Activated CD8-positive, alpha-beta memory T cell treated with anti-CD3 and anti-CD28 coated beads, Interleukin-2, amount 50 U/mL, for 24 hours (primary cell): ENCODE results near the gene APOL3.
"Not testable (repeated sequence)": the region's sequence is repeated elsewhere in the genome, so short reads cannot be mapped to it uniquely, and the experiment has no call there.

ENCODE experiments used
- DNase-seq: peaks from one replicate; pipeline ENCODE4 v3.0.0-alpha.2; 2020; ENCODE audit errors: extremely low read depth

Gene APOL3, protein sequence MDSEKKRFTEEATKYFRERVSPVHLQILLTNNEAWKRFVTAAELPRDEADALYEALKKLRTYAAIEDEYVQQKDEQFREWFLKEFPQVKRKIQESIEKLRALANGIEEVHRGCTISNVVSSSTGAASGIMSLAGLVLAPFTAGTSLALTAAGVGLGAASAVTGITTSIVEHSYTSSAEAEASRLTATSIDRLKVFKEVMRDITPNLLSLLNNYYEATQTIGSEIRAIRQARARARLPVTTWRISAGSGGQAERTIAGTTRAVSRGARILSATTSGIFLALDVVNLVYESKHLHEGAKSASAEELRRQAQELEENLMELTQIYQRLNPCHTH

DNA sequence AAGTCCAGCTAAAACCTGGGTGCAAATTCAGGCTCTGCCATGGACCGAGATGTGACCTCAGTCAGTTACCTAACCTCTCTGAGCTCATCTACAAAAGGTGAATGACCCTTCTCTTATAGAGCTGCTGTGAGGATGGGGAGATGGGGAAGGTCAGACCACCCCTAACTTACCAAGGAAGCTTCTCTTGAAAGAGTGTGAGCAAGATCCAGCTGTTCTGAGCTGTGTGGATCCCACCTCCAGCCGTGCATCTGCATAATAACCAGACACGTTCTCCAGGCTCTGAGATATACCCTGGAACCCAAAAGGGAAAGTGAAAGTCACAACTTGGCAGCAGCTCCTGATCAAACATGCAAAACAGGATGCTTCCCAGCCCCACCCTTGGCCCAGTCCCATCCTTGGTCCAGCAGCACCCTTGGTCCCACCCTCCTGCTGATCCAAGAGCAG is at the start of gene APOL3:
Gene APOL3 (minus strand): TSS at position 257 of the 444 bp plus-strand sequence. CDS start 11,700 bp downstream, outside the sequence.
- DNase-seq, result no peak

DNA sequence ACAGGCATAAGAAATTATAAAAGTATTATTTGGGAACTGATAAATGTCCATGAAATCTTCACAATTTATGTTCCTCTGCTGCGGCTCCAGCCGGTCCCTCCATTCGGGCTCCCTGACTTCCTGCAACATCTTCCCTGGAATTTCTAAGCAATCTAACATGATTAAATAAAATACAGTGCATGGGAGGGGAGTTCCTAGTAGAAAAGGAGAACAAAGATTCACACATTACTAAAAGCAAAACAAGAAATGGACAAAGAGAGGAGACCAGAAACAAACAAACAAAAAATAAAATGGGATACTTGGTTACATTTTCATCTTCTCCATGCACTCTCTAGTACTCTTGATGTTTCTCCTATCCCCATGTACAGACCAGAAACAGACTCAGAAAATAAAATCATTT is 49.7 kb upstream of the APOL3 start:
- DNase-seq, result no peak

DNA sequence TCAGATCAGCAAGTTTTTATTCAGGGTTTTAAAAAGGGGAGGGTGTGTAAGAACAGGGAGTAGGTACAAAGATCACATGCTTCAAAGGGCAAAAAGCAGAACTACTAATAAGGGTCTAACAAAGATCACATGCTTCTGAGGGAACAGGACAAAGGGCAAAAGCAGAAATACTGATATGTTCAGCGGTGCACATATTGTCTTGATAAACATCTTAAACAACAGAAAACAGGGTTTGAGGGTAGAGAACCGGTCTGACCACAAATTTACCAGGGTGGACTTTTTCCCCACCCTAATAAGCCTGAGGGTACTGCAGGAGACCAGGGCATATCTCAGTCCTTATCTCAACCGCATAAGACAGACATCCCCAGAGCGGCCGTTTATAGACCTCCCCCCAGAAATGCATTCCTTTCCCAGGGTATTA is 48.9 kb upstream of the APOL3 start:
- not testable (repeated sequence) for DNase-seq

DNA sequence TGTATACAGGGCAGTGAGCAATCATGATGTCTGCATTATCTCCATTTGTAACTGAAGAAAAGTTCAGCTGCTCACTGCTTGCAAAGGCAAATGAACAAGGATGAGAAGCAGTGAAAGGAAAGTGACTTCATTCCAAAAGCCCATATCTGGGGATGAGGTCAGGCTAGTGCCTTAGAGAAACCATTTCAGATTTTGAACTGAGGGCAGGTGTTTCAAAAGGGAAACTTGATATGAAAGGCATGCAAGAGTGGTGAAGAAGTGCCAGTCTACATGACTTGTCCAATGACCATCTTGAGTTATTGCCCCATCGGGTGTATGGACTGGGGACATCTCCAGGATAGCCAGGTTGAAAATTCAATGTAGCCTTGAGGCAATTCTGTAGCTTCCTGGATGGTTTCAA is 48.4 kb upstream of the APOL3 start:
- DNase-seq, result no peak

DNA sequence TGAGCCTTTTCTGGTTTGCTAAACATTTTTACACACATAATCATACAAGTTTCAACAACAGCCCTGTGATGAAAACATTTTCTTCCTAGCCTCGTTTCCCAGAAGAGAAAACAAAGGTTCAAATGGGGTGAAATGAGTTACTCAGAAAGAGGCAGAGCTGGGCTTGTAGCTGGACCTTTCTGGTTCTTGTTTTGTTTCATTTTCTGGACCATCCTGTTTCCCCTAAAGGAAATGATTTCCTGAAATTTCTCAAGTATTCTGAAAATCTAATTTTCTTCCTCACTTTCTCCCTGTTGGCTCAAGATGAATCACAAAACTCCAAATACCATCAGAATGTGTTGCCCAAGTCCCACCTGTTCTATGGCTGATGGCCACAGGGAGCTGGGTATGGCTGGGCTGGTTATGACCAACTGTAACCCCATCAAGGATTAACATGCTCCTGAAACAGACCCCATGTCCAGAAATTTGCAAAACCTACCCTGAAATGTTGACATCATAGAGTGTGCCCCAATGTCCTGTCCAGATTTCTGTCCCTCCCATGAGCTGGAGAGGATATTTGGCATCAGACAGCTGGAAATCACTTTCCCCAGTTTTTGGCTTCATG is 47.7 kb upstream of the APOL3 start:
- DNase-seq, result no peak

DNA sequence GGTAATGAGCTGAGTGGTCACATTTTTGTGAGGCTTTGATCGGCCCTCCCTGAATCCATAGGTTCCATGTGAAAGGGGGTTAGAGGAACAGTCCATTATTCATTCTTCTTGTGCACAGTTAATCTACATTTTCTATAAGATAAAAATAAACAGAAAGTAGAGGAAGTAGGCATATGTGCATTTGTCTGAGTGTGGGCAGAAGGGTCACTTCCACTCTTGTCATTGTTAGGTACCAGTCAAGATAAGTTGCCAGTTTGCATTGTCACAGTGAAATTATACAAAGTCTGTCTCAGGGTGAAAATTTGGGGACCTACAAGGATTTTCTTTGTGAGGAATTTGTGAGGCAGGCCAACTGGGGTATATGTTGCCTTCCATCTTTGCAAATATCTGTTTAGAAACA is 45.7 kb upstream of the APOL3 start:
- no peak for DNase-seq

DNA sequence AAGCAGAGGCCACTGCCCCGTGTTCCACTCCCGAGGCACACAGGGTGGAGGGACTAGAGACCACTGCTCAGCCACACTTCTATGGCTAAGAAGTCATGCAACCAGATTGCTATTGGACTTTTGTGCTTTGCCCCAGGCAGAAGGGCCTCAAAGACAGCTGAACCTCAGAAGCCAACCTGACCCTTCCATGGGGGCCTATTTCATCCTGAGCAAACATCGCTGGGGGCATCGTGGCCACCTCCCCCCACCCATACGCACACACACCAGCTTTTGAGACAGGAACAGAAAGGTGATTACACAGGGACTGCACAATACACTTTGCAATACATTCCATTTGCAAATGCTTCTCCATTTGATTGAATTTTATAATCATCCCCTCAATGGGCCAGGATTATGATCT is 45.0 kb upstream of the APOL3 start:
- not testable (repeated sequence) for DNase-seq

DNA sequence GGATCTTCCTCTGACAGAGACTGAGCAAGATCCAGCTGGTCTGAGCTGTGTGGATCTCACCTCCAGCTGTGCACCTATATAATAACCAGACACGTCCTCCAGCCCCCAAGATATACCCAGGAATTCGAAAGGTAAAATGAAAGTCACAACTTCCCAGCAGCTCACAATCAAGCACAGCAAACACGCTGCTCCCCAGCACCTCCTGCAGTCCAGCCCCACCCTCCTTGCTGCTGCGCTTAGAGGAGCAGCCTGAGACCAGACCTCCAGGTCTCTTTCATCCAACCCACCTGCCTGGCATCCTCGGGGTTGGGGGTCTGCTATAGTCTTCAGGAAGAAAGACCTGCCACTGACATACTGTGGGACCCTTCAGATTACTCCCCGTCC is 44.1 kb upstream of the APOL3 start:
- no peak for DNase-seq

DNA sequence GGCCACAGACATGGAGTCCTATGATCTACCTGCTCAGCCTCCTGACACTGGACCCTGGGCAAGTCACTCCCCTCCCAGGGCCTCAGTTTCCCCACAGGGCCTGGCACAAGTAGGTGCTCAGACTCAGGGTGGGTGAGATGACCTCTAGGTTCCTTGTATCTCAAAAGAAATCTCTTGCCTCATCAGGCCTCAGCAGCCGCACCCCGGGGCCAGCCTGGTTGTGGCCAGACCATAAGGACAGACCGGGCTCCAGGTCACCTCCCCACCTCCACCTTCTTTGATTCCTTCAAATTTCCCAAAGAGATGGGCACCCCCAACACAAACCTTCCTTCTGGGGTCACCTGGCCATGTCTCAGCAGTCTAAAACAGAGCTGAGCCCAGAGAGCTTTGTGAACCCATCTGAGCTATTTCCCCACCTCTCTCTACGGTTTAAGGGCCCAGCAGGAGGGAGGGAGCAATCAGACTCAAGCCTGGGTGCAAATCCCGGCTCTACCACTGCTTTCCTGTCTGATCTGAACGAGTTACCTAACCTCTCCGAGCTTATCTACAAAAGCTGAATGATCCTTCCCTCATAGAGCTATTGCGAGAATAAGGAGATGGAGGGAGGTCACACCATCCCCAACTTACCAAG is 43.6 kb upstream of the APOL3 start:
- no peak for DNase-seq

DNA sequence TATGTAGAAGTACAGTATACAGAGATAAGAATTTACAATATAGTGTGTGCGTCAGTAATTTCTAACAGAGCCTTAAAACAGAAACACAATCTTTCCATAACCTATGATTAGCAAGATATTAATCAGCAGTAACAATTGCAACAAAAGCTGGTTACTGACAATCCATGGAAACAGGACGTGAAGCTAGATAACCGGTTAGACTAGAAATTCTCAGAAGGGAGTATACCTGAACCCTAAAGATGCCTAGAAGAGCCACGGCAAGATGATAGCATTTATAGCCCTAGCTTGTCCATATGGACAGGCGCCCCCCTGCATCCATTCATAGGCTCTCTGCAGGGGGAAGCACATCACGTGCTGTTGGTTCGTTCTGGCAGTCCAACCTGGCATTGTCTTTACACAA is 42.9 kb upstream of the APOL3 start:
- not testable (repeated sequence) for DNase-seq

DNA sequence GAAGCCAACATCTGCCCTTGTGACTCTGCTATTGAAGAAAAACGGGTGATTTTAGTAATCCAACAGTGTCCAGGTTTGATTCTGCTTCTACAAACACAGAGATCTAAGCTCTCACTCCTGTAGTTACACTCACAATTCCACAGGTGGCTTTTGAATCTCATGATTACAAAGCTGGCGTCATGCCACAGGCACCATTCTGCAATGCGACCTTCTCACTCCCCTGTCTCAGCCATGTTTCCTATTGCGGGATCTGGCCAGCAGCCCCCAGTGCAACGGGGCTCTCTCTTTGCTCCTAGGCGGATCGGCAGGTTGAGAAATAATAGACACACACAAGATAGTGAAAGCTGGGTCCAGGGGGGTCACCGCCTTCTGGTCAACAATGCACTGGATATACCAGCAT is 42.4 kb upstream of the APOL3 start:
- not testable (repeated sequence) for DNase-seq

DNA sequence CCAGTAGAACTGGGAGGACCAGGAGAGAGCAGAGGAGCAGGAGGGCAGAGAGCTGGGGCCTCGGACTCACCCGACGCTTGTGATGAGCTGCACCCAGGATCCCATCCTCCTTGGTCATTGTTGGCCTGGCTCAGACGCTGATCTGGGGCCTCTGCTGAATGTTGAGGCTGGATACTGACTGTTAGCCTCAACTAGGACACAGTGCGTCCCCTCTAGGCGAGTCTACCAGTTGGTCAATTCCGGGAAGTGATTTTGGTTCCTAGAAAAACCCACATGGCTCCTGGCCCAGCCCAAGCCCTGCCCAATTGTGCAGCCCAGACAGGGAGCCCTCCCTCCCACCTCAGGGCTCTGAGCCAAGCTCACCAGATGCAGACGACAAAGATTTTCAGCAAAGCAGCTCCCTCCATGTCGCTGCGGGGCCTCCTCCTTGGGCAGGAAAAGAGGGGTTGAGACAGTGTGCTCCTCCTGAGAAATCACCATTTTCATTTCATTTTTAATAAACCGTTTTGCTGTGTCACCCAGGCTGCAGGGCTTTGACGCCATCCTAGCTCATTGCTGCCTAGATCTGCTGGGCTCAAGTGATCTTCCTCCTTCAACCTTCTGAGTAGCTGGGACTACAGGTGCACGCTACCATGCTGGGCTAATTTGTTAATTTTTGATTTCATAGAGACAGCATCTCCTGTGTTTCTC is 41.2 kb upstream of the APOL3 start, which contains the start of gene APOL4:
Gene APOL4 (minus strand): TSS at position 180 of the 690 bp plus-strand sequence. CDS start 75 bp downstream, at position 105.
- DNase-seq, result no peak

DNA sequence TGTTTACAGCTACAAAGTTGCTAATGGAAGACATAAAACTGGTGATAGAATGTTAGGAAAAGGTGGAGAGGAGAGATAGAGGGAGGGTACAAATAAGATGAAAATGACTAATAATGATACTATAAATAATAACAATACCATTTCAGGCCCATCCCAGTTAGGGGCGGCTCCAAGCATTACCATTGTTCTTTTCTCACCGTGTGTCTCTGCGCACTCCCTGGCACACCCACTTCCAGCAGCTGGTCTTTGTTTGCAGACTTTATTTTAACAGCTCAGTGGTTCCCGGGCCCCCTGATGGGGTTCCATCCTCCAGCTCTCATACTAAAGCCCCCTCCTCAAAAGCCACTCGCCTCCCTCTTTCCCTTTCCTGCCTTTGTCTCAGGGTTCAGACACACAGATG is 40.5 kb upstream of the APOL3 start:
- DNase-seq, result not testable (repeated sequence)

DNA sequence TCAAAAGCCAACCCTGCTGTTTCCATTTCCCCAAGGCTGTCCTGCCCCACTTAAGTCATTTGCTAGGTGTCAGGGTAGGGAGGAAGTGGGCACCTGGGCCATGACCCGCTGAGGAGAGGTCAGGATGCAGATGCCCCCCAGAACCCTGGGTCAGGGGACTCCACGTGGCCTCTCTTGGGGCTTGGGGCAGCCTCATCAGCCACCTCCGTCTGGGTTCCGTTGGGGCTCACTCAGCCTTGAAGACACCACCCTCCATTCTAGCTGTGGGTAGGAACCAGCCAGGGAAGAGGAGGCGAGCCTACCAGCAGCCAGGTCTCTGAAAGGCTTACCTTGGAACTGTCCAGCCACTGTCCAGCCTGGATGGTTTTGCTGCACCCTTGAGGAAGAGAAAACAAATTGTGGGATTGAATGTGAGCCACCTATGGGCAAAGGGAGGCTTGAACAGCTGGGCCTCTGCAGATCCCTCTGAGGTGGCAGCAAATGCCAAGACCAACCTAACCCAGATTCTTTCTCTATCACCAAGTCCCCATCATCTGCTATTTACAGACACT is 38.5 kb upstream of the APOL3 start:
- no peak for DNase-seq

DNA sequence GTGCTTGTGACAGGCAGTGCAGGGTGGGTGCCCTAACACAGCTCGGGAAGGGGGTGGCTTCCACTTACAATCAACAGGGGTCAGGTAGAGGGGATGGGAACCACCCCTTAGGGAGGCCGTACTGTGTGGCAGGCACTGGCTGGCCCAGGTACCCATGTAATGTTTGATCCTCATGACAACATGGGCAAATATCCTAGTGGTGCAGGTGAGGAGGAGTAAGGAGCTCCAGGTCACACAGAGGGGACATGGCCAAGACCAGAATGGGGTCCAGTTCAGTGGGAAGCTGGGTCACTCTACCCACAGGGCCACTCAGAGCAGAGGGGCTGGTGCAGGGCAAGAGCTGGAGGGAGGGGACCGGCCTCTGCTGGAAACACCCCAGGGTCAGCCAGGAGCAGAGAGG is 38.0 kb upstream of the APOL3 start:
- no peak for DNase-seq

DNA sequence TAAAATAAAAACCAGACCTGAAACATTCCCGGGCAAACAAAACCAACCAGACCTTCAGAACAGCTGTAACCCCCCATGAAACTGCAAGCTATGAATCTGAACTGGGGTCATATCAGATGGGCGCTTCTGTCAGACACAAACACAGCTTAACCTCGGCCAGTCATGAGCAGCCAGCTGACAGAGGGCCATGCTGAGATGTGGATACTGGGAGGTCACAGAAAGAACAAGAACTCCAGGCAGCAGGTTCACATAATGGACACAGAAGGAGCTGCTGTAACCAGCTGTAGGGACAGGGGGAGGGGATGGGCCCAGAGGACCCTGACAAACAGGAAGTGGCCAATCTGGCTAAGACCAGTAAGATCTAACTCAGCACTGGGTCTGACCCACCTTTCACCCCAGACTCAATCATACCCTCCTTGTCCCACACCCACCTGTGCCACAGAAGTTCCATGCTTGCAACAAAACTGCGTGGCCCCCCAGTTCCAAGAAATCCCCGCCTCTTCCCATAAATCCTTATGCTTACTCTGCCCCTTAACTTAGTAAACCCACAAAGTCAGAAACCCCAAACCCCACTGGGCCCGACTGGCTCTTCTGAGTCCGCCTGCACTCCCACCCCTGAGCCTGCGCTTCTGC is 37.1 kb upstream of the APOL3 start:
- no peak for DNase-seq

DNA sequence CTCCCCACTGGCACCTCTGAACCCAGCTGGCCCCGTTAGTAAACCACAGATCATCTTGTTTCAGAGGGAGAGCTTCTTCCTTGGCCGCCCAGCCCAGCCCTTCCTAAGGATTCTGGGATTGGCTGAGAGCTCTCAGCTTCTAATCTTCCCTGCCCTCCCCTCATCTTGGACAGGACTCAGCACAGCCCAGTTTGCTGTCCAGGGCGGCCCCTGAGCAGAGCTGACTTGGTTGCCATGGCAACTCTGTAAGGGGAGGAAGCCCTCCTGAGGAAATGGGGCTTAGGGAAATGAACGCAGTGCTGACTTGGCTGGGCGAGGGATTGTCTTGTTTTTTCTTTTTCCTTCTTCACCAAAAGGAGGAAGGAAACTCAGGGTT is 36.5 kb upstream of the APOL3 start:
- no peak for DNase-seq

DNA sequence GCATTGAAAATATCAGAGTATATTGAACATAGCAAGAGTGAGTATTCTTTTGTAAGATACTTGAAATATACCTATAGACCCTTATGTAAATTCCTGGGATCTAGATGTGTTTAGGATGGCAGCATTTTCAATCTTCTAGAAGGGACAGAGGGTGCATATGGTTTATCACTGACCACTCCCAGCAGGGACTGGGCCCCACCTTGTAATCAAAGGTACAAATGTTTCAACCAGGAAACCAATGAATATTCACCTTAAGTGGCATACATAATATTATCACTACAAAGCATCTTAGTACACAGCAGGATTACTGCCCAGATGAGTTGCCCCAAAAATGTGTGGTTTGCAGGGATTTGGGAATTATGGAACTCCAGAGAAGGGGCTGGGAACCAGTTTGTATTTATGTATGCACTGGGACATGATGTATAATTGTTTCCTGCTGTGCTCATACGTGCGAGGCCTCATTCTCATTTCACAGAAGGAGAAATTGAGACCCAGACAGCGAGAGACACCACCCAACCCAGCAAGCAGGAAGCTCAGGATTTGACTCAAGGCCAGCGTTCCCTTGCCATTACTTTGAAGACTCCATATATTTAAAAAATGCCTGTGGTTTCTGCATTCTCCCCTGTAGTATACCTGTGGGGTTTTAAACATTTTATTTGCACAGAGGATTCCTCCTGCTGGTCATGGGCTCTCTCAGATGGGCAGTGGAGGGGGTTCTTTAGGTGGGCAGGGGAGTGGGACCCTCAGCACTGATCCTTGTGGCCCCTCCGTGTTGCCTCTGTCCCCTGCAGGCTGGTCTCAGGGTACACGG is 35.9 kb upstream of the APOL3 start:
- DNase-seq, result no peak

DNA sequence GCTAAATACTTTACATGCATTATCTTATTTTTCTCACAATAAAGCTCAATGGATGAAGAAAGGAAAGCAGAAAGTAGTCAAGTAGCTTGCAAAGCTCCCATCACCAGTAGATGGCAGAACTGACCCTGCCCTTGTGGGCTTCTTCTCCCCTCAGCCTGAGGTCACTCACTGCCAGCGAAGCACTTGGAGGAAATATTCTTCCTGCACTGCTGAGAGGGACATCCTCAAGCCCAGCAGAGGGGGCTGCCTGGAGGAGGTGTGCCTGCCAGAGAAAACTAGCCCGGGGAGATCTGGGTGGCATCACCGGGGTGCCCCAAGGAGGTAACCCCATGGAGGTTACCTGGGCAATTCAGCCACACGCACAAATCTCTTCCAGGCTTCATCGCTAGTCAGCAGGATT is 34.4 kb upstream of the APOL3 start:
- DNase-seq, result no peak

DNA sequence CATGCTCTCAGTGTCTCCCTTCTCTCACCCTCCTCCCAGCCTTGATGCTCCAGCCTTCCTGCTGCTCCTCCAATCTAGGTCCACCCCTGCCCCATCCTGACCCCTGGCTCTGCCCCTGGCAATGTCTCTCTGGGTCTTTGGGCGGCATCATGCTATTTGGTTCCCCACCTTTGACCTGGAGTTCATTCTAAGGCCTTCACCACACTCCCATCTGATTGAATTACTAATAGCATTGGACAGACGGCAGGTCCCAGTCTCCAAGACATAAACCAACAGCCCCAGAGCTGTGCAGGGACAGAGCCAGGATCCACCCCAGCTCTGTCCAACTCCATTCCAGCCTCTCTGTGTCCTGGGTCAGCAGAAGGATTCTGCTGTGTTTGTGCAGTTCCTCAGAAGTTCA is 33.8 kb upstream of the APOL3 start:
- DNase-seq, result no peak

DNA sequence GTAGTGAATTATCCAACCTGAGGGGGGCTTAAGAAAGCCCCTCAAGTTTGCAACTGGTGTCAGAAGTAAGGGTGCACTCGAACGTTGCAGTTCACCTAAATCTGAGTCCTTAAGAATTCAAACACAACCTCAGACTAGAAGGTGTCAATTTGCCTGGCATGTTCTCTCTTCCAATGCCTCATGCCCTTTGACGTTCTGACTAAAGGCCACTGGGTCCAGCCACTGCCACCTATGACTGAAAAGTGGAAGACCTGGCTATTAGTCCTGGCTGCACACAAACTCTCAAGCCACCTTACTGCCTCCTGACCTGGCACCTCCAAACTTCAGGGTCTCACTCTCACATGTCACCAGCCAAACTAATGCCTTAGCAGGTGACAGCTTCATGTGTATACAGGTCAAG is 33.0 kb upstream of the APOL3 start:
- DNase-seq, result no peak
